HG02973 (cell line): ENCODE results near the gene NONO.
"Not testable (repeated sequence)": the region's sequence is repeated elsewhere in the genome, so short reads cannot be mapped to it uniquely, and the experiment has no call there.

Source experiments
- ATAC-seq: cut with Tn5 transposase; IDR thresholded peaks from one replicate; pipeline ENCODE4 v1.9.1; 2021; ENCODE audit warnings: moderate library complexity; ENCODE audit not compliant: unreplicated experiment

NONO gene

GRCh38 chrX:71285929-71286328 lies 2.5 kb downstream of the NONO start:
- ATAC-seq = no peak

DNA sequence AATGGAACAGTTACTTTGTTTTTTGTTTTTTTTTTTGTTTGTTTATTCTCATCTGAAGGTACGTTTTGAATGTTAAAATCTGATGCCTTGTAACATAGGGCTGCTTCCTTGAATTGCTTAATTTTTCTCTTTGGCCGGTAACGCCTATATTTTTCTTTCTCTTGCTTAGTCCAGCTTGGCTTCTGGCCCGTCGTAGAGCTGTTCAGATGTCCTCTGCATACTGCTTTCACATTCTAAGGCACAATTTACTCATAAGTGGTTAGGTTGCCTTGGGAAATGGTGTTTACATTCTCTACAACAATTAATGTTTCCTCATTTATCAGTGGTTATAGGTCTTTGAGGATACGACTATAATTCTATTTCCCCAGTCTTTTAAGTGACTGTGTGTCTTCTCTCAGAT lies 7.9 kb downstream of the NONO start:
- no peak for ATAC-seq

DNA sequence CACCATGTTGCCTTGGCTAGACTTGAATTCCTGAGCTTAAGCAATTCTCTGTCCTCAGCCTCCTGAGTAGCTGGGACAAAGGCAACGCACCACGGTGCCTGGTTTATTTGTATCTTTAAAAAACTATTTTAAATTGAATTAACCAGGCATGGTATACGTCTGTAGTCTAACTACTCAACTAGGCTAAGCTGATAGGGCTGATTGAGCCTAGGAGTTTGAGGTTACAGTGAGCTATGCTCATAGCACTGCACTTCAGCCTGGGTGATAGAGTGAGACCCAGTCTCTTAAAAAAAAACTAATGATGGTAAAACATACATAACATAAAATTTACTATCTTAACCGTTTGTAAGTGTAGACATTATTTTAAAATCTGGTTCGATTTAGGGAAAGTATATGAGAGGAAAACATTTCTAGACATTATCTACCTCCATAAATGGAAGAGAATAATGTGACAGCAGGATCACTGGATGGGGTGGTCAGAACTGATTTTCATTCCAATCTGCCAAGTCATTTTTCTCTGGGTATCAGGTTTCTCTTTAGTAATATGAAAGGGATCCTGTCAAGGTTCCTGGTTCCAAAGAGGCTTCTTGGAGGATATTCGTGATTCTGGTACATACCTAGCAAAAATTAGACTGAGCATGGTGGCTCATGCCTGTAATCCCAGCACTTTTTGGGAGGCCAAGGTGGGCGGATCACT lies 9.4 kb downstream of the NONO start:
- no peak for ATAC-seq

- ATAC-seq = no peak
Measured at GRCh38 chrX:71296806-71297205, 13.4 kb downstream of the NONO start.

GRCh38 chrX:71298119-71298518 lies 14.7 kb downstream of the NONO start:
- no peak for ATAC-seq

- ATAC-seq = not testable (repeated sequence)
Measured at GRCh38 chrX:71300064-71300463, 16.6 kb downstream of the NONO start.

DNA sequence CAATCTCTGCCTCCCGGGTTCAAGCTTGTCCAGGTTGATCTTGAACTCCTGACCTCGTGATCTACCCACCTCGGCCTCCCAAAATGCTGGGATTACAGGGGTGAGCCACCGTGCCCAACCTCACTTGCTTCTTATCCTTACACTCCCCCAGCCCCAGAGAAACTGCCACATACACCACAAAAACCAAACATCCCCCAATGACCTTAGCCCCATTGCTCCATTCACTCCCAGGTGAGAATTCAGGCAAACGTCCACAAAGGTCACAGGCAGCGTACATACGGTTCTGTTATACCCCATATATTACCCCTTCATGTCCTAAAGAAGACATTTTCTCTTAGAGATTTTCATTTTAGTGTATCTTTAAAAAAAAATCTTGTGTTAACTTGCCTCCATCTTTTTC lies 17.1 kb downstream of the NONO start:
- not testable (repeated sequence) for ATAC-seq

- no peak for ATAC-seq
Measured at GRCh38 chrX:71301195-71301924, 17.9 kb downstream of the NONO start, which contains the start of gene ITGB1BP2. TSS of gene ITGB1BP2 (plus strand) at chrX:71301750. CDS start at chrX:71301807, 57 bp downstream.

DNA sequence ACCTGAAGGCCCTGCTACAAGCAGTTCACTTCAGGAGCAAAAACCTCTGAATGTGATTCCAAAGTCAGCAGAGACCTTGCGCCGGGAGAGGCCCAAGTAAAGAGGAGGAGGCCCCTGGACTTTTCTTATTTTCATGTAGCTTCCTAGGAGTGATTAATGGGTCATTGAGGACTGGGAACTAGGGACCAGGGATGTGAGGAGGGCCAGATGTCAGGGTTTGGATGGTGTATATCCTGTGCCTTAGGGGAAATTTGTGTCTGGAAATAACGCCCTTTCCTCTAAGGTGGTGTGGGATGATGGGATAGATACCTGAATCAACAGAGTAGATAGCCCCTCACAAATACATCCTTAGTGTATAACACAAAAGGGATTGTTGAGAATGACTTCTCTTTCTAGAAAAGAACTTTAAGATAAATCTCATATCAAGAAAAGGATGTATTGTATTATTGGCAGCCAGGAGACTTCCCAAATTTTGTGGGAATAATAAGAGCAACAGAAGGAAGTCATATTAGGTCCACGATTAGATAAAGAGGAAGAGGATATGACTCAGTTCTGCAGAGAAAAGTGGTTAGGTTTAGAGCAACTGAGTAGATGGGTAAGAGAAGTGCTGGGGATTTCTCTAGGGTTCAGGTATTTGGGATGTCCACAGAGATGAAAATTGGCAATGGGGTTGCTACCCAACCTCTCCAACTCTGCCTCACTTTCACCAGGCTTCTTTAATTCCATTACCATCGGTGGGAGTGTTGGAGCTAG lies 19.2 kb downstream of the NONO start:
- no peak for ATAC-seq

DNA sequence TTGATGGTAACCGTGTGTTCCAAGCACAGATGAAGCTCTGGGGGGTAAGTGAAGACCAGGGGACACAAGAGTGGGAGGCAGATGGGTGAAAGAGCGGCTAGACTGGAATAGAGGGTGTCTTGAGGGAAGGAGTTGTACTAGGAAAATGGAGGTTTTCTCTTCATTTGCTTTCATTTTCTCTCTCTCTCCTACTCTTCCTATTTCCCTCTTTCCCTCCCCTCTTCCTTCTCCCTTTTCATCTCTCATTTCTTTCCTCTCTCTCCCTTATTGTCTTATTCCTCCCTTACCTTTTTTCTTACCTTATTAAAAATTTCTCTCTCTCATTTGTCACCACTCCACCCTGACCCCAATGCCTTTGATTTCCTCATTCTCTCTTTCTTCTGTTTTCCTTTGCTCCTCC lies 21.1 kb downstream of the NONO start:
- ATAC-seq = no peak

DNA sequence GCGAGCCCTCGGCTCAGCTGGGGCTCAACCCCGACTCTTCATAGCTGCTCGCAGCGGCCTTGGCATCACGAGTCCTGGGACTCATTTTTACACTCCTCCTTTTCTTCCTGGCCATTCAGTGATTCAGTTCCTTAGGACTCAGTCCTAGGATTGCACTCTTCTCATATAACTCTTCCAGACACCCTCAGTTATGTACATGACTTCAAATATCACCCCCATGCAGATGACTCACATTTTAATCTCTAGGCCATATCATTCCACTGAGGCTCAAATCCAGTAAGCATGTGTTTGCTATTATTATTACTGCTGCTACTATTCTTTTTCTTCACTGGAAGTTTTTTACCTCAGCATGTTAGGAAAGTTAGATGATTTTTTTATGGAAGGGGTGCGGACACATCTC lies 32.5 kb downstream of the NONO start:
- no peak for ATAC-seq

DNA sequence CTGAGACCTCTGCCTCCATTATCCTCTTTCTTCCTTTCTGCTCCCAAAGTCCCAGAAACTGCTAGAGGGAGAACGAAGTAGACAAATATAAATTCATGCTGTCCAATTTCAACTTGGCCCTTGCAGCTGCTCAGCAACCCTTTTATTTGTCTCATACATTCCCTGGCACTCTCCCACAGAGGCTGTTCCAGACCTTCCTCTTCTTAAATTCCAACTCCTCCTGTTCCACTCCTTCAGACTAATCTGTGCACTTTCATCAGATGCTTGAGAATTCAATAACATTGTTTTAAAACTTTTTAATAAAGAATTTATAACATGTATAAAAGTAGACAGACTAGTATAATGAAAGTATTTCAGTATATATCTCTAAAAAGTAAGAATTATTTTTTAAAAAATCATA lies 33.5 kb downstream of the NONO start:
- not testable (repeated sequence) for ATAC-seq

DNA sequence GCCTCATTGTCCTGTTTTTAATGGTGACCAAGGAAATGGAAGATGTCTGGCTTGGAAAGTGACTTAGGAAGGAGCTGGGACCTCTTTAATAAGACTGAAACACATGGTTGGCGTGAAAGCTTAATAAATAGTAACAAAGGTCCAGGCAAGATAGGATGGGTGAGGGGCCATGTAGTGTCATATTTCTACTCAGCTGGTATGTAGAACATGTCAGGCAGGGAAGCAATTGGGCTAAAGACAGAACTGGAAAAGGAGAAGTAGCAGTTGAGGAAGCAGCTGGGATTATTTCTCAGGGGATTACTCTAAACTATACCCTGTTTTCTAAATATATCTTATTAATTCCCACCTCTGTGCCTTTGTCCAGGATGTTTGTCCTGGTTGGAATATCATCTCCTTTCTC lies 36.7 kb downstream of the NONO start:
- no peak for ATAC-seq

GRCh38 chrX:71321731-71322130 lies 38.3 kb downstream of the NONO start:
- no peak for ATAC-seq

- ATAC-seq = not testable (repeated sequence)
Measured at GRCh38 chrX:71324452-71324851, 41.0 kb downstream of the NONO start.

- no peak for ATAC-seq
Measured at GRCh38 chrX:71326394-71326793, 43.0 kb downstream of the NONO start.

- not testable (repeated sequence) for ATAC-seq
Measured at GRCh38 chrX:71349151-71349665, 65.8 kb downstream of the NONO start.

DNA sequence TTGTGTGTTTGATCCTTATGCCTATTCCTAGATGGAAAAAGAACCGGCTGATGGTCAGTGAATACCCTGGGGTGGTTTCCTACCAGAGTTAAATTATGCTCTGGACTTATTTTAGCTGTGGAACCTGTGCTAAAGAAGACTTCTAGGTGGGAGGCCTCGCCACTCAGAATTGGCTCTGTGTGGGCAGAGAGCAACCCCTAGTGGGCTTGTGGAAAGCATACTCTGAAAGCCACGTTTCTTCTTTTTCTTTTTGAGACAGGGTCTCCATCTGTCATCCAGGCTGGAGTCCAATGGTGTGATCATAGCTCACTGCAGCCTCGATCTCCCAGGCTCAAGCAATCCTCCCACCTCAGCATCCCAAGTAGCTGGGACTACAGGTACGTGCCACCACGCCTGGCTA lies 66.4 kb downstream of the NONO start:
- not testable (repeated sequence) for ATAC-seq
